Progenitor cell of endocrine pancreas (in vitro differentiated cells): Measurements from ENCODE around the gene TRPC3. TPM values are rescaled to one million over a fixed set of nuclear protein-coding genes. Genes with fewer than 3 reads are reported as not detected.
A peak's percentile ranks its signal among the peaks of the same experiment; 100 is the strongest.

ENCODE experiments used
- DNase-seq: peaks from one replicate; pipeline ENCODE4 v3.0.0; 2021; ENCODE audit warnings: low spot score; ENCODE audit not compliant: unreplicated experiment
- H3K27ac Mint-ChIP-seq: 2 replicates; pipeline ENCODE4 v1.8.0; 2021; ENCODE audit warnings: mild to moderate bottlenecking, moderate library complexity, mixed read lengths
- H3K27me3 Mint-ChIP-seq: 2 replicates; pipeline ENCODE4 v1.8.0; 2021; ENCODE audit warnings: mixed read lengths
- H3K36me3 Mint-ChIP-seq: 2 replicates; pipeline ENCODE4 v1.8.0; 2022; ENCODE audit warnings: mixed read lengths; ENCODE audit not compliant: insufficient read depth
- H3K4me1 Mint-ChIP-seq: 2 replicates; pipeline ENCODE4 v1.8.0; 2021; ENCODE audit warnings: low read depth, mixed read lengths
- H3K4me3 Mint-ChIP-seq: 2 replicates; pipeline ENCODE4 v1.8.0; 2021; ENCODE audit warnings: low read depth, mild to moderate bottlenecking, moderate library complexity, mixed read lengths
- H3K9me3 Mint-ChIP-seq: 2 replicates; pipeline ENCODE4 v1.8.0; 2021; ENCODE audit warnings: low read depth, mixed read lengths
- CTCF ChIP-seq: fragments of 200-600 bp; sonication (generic); IDR thresholded peaks from one replicate; pipeline ENCODE4 v1.5.0; 2021; ENCODE audit warnings: antibody characterized with exemption, mild to moderate bottlenecking; ENCODE audit not compliant: unreplicated experiment
- total RNA-seq: library from RNA; stranded (reverse); gene quantifications from 2 replicates; pipeline ENCODE4 v1.2.1, GENCODE V29; 2021

Gene TRPC3
- total RNA-seq, 1 donor from 2014 or later: 0.84 TPM

DNA sequence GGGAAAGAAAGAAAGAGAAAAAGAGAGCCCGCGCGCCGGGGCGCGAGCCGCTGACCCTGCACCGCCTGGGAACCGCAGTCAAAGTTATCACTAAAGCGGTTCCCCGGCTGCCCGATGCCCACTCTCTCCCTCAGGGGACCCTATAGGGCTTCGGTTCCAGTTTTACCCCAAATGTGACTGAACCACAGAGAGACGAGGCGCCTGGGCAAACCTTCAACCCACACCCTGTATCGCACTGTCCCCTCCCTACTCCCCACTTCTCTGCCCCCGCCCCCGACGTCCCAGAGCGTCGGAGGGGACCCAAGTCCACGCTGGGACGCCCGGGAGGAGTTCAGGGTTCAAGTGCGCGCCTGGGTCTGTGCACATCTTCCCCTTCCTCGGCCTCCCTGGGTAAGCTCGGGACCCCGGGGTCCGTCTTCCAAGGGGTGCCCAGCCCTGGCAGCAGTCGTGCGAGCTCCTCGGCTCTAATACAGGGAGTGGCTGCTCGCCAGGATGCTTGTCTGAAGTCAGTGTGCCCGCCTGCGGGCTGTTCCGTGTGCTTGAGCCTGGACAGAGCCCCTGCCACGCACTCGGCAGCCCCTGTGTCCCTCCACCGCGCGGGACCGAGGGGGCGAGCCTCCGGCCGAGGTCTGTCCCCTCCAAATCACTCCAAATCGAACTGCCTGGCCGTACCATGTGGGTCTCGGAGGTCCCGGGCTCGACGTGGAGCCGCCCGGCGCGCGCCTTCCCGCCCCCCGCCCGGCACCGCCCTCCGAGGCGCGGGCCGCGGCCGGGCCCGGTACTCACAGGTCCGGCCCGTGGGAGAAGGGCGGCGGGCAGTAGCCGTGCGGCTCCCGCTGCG lies 960 bp downstream of the TRPC3 start:
- no peak overlapping the region for H3K27ac Mint-ChIP-seq
- H3K4me1 Mint-ChIP-seq: peaks cover 5% of the 10 kb centered on the region
- DNase-seq: peak; percentile 9
- H3K27me3 Mint-ChIP-seq: peaks cover 75% of the 10 kb centered on the region
- TF ChIP-seq CTCF: no peak
- no peaks in the 10 kb centered on the region for H3K36me3 Mint-ChIP-seq
- no peaks in the 10 kb centered on the region for H3K9me3 Mint-ChIP-seq
- peak overlapping the region; percentile 71 for H3K4me3 Mint-ChIP-seq

- no peaks in the 10 kb centered on the region for H3K36me3 Mint-ChIP-seq
- peaks cover 74% of the 10 kb centered on the region for H3K27me3 Mint-ChIP-seq
- DNase-seq: peak; percentile 85
- TF ChIP-seq CTCF: peak; percentile 92
- peak overlapping the region; percentile 6 for H3K27ac Mint-ChIP-seq
- peaks cover 5% of the 10 kb centered on the region for H3K4me1 Mint-ChIP-seq
- no peaks in the 10 kb centered on the region for H3K9me3 Mint-ChIP-seq
- peak overlapping the region; percentile 71 for H3K4me3 Mint-ChIP-seq
These were observed 1.6 kb downstream of the TRPC3 start for GRCh38 chr4:121950212-121950679.

DNA sequence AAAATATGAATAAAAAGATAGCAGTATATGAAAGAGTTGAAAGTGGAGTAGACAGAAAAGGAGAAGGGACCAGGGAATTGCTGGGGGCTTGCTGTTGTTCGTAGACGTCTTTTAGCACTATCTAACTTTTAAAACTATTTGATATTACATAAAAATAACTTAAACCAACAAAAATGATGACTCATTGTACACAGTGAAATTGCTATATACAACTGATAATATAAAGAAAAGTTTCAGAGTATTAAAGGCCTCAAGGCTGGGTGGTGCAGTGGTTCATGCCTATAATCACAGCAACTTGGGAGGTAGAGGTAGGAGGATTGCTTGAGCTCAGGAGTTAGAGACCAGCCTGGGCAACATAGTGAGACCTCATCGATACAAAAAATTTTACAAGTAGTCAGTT lies 5.2 kb downstream of the TRPC3 start:
- Mint-ChIP-seq H3K4me1 (peaks cover 7% of the 10 kb centered on the region), H3K27ac (no peak overlapping the region), H3K9me3 (no peaks in the 10 kb centered on the region), H3K4me3 (no peak overlapping the region), H3K36me3 (no peaks in the 10 kb centered on the region), H3K27me3 (peaks cover 53% of the 10 kb centered on the region)
- no peak for DNase-seq
- TF ChIP-seq CTCF: no peak

DNA sequence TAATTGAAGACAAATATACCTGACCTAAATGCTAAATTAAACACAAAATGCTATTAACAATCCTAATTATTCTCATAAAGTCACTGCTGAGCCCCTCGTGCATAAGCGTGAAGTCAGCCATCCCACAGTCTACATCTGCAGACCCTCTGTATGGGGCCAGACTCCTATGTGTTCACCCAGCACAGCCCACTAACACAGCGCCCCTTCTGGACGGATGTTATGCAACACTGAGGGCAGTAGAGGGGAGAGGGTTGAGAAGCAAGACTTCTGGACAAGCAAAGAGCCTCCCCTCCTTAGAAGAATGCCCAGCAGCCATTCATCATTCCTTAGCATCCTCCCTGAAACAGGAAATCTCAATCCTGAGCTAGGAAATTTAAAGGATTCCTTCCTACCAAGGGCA lies 7.9 kb downstream of the TRPC3 start:
- no peak overlapping the region for H3K4me3 Mint-ChIP-seq
- peaks cover 38% of the 10 kb centered on the region for H3K27me3 Mint-ChIP-seq
- H3K36me3 Mint-ChIP-seq: no peaks in the 10 kb centered on the region
- TF ChIP-seq CTCF: peak; percentile 43
- no peak overlapping the region for H3K27ac Mint-ChIP-seq
- no peak for DNase-seq
- H3K9me3 Mint-ChIP-seq: no peaks in the 10 kb centered on the region
- peaks cover 20% of the 10 kb centered on the region for H3K4me1 Mint-ChIP-seq

DNA sequence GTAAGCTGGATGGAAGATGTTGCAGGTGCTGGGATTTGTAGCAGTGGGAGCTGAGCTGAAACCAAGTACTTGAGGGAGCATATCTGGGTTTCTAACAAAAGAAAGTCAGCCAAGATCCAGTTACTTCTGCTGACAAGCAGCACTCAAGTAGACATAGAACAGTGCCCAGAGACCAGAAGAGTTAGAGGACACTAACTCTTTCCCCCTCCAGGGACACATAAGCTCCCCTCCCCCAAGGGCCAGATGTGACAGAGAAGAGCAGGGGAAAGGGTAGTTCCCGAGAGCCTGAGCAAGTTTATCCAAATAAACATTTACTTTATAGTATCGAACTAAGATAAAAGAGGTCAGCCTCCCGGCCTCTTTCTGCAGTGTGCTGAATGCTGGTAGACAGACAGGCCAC lies 12.2 kb downstream of the TRPC3 start:
- no peak overlapping the region for H3K4me3 Mint-ChIP-seq
- no peak overlapping the region for H3K27ac Mint-ChIP-seq
- no peaks in the 10 kb centered on the region for H3K9me3 Mint-ChIP-seq
- no peak for TF ChIP-seq CTCF
- peaks cover 17% of the 10 kb centered on the region for H3K27me3 Mint-ChIP-seq
- H3K36me3 Mint-ChIP-seq: no peaks in the 10 kb centered on the region
- peaks cover 23% of the 10 kb centered on the region for H3K4me1 Mint-ChIP-seq
- DNase-seq: no peak
